GM23338 (cell line): ENCODE data around the gene GNAZ. TPM values are rescaled to one million over a fixed set of nuclear protein-coding genes. Genes with fewer than 3 reads are reported as not detected.

ENCODE experiments used
- ATAC-seq: fragments of 200-7000 bp; cut with Tn5 transposase; 3 replicates; pipeline ENCODE4 v1.9.1; 2020
- DNase-seq: peaks from one replicate; pipeline ENCODE4 v3.0.0-alpha.2; 2015; ENCODE audit warnings: low spot score
- H2AFZ ChIP-seq: fragments of 200-600 bp; sonication (generic); 2 replicates; pipeline ENCODE4 v1.8.0; 2016; ENCODE audit warnings: antibody characterized with exemption, mild to moderate bottlenecking, moderate library complexity
- H3F3A ChIP-seq: fragments of 200-600 bp; sonication (generic); replicated peaks from 2 replicates; pipeline ENCODE4 v1.8.0; 2017; ENCODE audit warnings: antibody characterized with exemption, mixed run types, low read depth
- H3K27ac ChIP-seq: fragments of 200-600 bp; sonication (generic); 2 replicates; pipeline ENCODE4 v1.6.1; 2016; ENCODE audit warnings: low read depth
- H3K27me3 ChIP-seq: fragments of 200-600 bp; sonication (generic); 2 replicates; pipeline ENCODE4 v1.8.0; 2016; ENCODE audit warnings: mild to moderate bottlenecking, mixed run types, moderate library complexity; ENCODE audit not compliant: insufficient read depth
- H3K36me3 ChIP-seq: fragments of 200-600 bp; sonication (generic); 2 replicates; pipeline ENCODE4 v1.8.0; 2016; ENCODE audit warnings: mild to moderate bottlenecking; ENCODE audit not compliant: insufficient read depth
- H3K4me1 ChIP-seq: fragments of 200-600 bp; sonication (generic); 2 replicates; pipeline ENCODE4 v1.8.0; 2016; ENCODE audit warnings: mild to moderate bottlenecking, moderate library complexity; ENCODE audit not compliant: insufficient read depth
- H3K4me2 ChIP-seq: fragments of 200-600 bp; sonication (generic); 2 replicates; pipeline ENCODE4 v1.7.1; 2017; ENCODE audit warnings: mixed run types
- H3K4me3 ChIP-seq: fragments of 200-600 bp; sonication (generic); 2 replicates; pipeline ENCODE4 v1.6.1; 2016; ENCODE audit warnings: mixed run types
- H3K79me2 ChIP-seq: fragments of 200-600 bp; sonication (generic); replicated peaks from 2 replicates; pipeline ENCODE4 v1.8.0; 2017; ENCODE audit warnings: mild to moderate bottlenecking; ENCODE audit not compliant: insufficient read depth
- H3K9me2 ChIP-seq: fragments of 200-600 bp; sonication (generic); 2 replicates; pipeline ENCODE4 v1.8.0; 2017; ENCODE audit not compliant: insufficient read depth
- H4K20me1 ChIP-seq: fragments of 200-600 bp; sonication (generic); replicated peaks from 2 replicates; pipeline ENCODE4 v1.8.0; 2017; ENCODE audit warnings: mild to moderate bottlenecking; ENCODE audit not compliant: insufficient read depth
- H3K27ac Mint-ChIP-seq: 2 replicates; pipeline ENCODE4 v1.8.0; 2020; ENCODE audit warnings: inconsistent platforms, mild to moderate bottlenecking, moderate library complexity, mixed read lengths
- H3K27me3 Mint-ChIP-seq: 3 replicates; pipeline ENCODE4 v1.8.0; 2022; ENCODE audit warnings: low read depth, mild to moderate bottlenecking, moderate library complexity, mixed read lengths, inconsistent platforms; ENCODE audit not compliant: insufficient read depth, poor library complexity
- H3K36me3 Mint-ChIP-seq: 3 replicates; pipeline ENCODE4 v1.8.0; 2021; ENCODE audit warnings: low read depth, mild to moderate bottlenecking, inconsistent platforms, moderate library complexity, mixed read lengths
- H3K4me1 Mint-ChIP-seq: 3 replicates; pipeline ENCODE4 v1.8.0; 2020; ENCODE audit warnings: mild to moderate bottlenecking, inconsistent platforms, mixed read lengths
- H3K4me3 Mint-ChIP-seq: 3 replicates; pipeline ENCODE4 v1.8.0; 2021; ENCODE audit warnings: moderate library complexity, mild to moderate bottlenecking, inconsistent platforms, mixed read lengths
- H3K9me3 Mint-ChIP-seq: 3 replicates; pipeline ENCODE4 v1.8.0; 2020; ENCODE audit warnings: moderate library complexity, mild to moderate bottlenecking, inconsistent platforms, mixed read lengths
- CREB1 ChIP-seq: fragments of 250-450 bp; sonication (Bioruptor Pico); IDR thresholded peaks from 2 replicates; pipeline ENCODE4 v1.5.0; 2020; ENCODE audit warnings: low read depth, mild to moderate bottlenecking, moderate library complexity
- EZH2 ChIP-seq: fragments of 200-600 bp; sonication (generic); IDR thresholded peaks from one replicate; pipeline ENCODE4 v1.8.0; 2017; ENCODE audit warnings: antibody characterized with exemption, mild to moderate bottlenecking, low read depth; ENCODE audit not compliant: unreplicated experiment
- POLR2AphosphoS5 ChIP-seq: IDR thresholded peaks from 2 replicates; pipeline ENCODE4 v1.6.1; 2016; ENCODE audit warnings: antibody characterized with exemption, low read depth
- ZNF114 ChIP-seq: fragments of 250-450 bp; sonication (Bioruptor Pico); IDR thresholded peaks from 2 replicates; pipeline ENCODE4 v1.5.0; 2020; ENCODE audit warnings: mild to moderate bottlenecking, moderate library complexity
- polyA plus RNA-seq: library from polyadenylated mRNA; unstranded; fragments of >200 nt; fragmentation: Nextera tagmentation; extraction: Ambion mirVana; gene quantifications from 2 replicates; pipeline ENCODE4 v1.2.1, GENCODE V29; 2016
- total RNA-seq: library from RNA; depleted of rRNA; stranded (reverse); fragments of >200 nt; shearing (Covaris generic); gene quantifications from 2 replicates; pipeline ENCODE4 v1.2.3, GENCODE V29; 2014
- TF ChIP-seq, protein P1 (sequence below): IDR thresholded peaks from 2 replicates; pipeline ENCODE4 v1.6.1; 2016; ENCODE audit warnings: antibody characterized with exemption
- TF ChIP-seq, protein P2 (sequence below), 2 experiments: fragments of 200-600 bp in 1 of 2; sonication (generic) in 1 of 2; conservative IDR thresholded peaks; 2 replicates each; pipeline versions ENCODE4 v1.5.1 to v1.6.1; 2016 to 2017; ENCODE audit warnings: antibody characterized with exemption in 2 of 2, low read depth in 2 of 2, mild to moderate bottlenecking in 2 of 2, moderate library complexity in 1 of 2
- TF ChIP-seq, protein P3 (sequence below): fragments of 250-450 bp; sonication (Bioruptor Pico); IDR thresholded peaks from 2 replicates; pipeline ENCODE4 v1.5.0; 2020; ENCODE audit warnings: mild to moderate bottlenecking, moderate library complexity

Gene GNAZ
- total and polyA plus RNA-seq, 2 experiments from 2014 or later: 2.9 to 11.1 TPM

DNA sequence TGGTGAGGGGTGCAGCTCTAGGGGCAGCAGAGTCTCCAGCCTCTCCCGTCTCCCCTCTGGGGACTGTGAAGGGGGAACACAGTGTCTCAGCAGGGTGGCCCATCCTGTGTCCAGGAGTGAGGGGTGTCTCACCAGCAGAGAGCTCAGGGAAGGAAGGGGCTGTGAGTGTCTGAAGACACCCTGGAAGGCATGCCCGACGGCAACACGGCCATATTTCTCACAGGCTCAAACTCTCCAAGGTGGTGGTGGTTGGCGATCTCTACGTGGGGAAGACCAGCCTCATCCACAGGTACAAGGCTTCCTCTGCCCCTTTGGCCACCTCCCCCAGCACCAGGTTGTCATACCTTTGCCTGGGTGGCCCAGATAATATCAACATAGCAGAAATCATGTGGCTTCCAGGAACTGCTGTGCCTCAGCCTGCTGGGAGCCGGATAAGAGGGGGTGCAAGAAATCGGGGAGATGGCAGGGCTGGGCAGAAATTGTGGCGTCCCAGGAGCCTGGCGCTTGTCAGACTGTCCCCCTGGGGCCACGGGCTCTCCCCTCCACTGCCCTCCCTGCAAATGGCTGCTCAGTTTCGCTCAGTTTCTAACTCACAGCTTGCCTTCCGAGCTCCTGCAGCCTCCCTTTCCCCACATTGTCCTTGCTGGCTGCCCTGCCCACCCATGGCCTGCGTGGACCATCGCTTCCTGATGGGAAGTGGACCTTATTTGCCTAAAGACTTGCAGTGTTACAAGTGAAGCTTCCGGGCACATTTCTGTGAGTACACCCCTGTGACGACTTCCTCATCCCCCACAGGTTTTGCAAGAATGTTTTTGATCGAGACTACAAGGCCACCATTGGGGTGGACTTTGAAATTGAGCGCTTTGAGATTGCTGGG is 82.2 kb downstream of the GNAZ start (continued):
- TF ChIP-seq, protein P1, sequence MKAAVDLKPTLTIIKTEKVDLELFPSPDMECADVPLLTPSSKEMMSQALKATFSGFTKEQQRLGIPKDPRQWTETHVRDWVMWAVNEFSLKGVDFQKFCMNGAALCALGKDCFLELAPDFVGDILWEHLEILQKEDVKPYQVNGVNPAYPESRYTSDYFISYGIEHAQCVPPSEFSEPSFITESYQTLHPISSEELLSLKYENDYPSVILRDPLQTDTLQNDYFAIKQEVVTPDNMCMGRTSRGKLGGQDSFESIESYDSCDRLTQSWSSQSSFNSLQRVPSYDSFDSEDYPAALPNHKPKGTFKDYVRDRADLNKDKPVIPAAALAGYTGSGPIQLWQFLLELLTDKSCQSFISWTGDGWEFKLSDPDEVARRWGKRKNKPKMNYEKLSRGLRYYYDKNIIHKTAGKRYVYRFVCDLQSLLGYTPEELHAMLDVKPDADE: no peak
- no peak for TF ChIP-seq EZH2
- TF ChIP-seq, protein P2, sequence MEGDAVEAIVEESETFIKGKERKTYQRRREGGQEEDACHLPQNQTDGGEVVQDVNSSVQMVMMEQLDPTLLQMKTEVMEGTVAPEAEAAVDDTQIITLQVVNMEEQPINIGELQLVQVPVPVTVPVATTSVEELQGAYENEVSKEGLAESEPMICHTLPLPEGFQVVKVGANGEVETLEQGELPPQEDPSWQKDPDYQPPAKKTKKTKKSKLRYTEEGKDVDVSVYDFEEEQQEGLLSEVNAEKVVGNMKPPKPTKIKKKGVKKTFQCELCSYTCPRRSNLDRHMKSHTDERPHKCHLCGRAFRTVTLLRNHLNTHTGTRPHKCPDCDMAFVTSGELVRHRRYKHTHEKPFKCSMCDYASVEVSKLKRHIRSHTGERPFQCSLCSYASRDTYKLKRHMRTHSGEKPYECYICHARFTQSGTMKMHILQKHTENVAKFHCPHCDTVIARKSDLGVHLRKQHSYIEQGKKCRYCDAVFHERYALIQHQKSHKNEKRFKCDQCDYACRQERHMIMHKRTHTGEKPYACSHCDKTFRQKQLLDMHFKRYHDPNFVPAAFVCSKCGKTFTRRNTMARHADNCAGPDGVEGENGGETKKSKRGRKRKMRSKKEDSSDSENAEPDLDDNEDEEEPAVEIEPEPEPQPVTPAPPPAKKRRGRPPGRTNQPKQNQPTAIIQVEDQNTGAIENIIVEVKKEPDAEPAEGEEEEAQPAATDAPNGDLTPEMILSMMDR (conservative IDR thresholded peaks at IDR 0.05; ENCODE audit: low read depth in 2 of 2): no peak
- TF ChIP-seq POLR2AphosphoS5: no peak
- no peak for TF ChIP-seq CREB1 (CRISPR knock-in tag)
- no peak for TF ChIP-seq ZNF114 (CRISPR knock-in tag)

DNA sequence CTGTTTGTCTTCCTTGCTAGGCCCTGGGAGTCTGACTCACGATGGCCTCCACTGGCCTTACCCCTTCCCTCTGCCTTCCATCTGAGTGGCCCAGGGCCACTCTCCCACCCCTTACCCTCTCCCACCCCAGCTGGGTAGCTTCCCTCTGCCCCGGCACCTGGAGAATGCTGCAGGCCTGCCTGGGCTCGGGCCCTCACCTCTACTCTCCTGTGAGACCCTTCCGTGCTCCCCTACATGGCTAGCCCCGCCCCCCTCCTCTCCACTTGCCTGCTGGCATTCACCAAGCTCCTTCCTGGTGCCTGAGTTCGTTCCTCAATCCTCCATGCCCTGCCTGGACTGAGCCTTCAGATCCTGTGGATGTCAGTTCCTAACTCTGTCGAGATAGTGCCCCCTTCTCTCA is 83.7 kb downstream of the GNAZ start:
- Mint-ChIP-seq H3K36me3 (no peaks in the 10 kb centered on the region), H3K27me3 (peaks cover 26% of the 10 kb centered on the region), H3K9me3 (no peaks in the 10 kb centered on the region; the same call in 2 of the 3 replicates), H3K4me1 (peaks cover 45% of the 10 kb centered on the region), H3K4me3 (no peak overlapping the region), H3K27ac (no peak overlapping the region)
- Histone ChIP-seq H3K4me1 (peaks cover 9% of the 10 kb centered on the region), H3K4me2 (no peak overlapping the region), H3K9me2 (no peaks in the 10 kb centered on the region), H3F3A (no peaks in the 10 kb centered on the region), H3K79me2 (no peaks in the 10 kb centered on the region), H2AFZ (no peak overlapping the region), H3K27ac (no peak overlapping the region), H3K4me3 (no peak overlapping the region), H3K27me3 (no peaks in the 10 kb centered on the region), H3K36me3 (no peaks in the 10 kb centered on the region), H4K20me1 (no peaks in the 10 kb centered on the region)
- ATAC-seq (peak; percentile 10; the same call in 2 of the 3 replicates), DNase-seq (peak; percentile 42)
- TF ChIP-seq POLR2AphosphoS5: no peak

DNA sequence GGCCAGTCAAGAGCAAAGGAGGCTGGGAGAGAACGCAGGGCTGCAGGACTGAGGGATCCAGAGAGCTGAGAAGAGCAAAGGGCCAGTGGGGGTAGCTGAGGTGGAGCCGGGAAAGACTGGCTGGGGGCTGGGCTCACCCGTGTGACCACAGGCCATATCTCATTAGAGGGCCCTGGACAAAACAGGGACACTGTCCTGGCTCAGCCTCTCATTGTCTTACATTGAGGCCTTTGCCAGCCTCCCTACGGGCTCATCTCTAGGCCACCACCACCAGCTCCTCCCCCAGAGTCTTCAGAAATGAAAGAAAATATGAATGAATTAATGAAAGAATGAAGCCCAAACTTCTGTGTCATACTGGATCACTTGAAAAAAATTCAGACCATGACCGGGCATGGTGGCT is 84.1 kb downstream of the GNAZ start:
- H4K20me1 ChIP-seq: no peaks in the 10 kb centered on the region
- ATAC-seq: no peak
- peaks cover 26% of the 10 kb centered on the region for H3K27me3 Mint-ChIP-seq
- H3K27ac ChIP-seq: no peak overlapping the region
- H3K4me1 Mint-ChIP-seq: peaks cover 42% of the 10 kb centered on the region
- H3K4me1 ChIP-seq: peaks cover 8% of the 10 kb centered on the region
- H3K9me3 Mint-ChIP-seq: no peaks in the 10 kb centered on the region; the same call in 2 of the 3 replicates
- H3K79me2 ChIP-seq: no peaks in the 10 kb centered on the region
- H3F3A ChIP-seq: no peaks in the 10 kb centered on the region
- no peaks in the 10 kb centered on the region for H3K9me2 ChIP-seq
- H3K27ac Mint-ChIP-seq: no peak overlapping the region
- H3K4me2 ChIP-seq: no peak overlapping the region
- H2AFZ ChIP-seq: no peak overlapping the region
- no peaks in the 10 kb centered on the region for H3K36me3 Mint-ChIP-seq
- no peak overlapping the region for H3K4me3 Mint-ChIP-seq
- H3K4me3 ChIP-seq: no peak overlapping the region
- DNase-seq: no peak
- no peaks in the 10 kb centered on the region for H3K27me3 ChIP-seq
- H3K36me3 ChIP-seq: no peaks in the 10 kb centered on the region
- TF ChIP-seq CREB1 (CRISPR knock-in tag): no peak
- TF ChIP-seq, protein P3, sequence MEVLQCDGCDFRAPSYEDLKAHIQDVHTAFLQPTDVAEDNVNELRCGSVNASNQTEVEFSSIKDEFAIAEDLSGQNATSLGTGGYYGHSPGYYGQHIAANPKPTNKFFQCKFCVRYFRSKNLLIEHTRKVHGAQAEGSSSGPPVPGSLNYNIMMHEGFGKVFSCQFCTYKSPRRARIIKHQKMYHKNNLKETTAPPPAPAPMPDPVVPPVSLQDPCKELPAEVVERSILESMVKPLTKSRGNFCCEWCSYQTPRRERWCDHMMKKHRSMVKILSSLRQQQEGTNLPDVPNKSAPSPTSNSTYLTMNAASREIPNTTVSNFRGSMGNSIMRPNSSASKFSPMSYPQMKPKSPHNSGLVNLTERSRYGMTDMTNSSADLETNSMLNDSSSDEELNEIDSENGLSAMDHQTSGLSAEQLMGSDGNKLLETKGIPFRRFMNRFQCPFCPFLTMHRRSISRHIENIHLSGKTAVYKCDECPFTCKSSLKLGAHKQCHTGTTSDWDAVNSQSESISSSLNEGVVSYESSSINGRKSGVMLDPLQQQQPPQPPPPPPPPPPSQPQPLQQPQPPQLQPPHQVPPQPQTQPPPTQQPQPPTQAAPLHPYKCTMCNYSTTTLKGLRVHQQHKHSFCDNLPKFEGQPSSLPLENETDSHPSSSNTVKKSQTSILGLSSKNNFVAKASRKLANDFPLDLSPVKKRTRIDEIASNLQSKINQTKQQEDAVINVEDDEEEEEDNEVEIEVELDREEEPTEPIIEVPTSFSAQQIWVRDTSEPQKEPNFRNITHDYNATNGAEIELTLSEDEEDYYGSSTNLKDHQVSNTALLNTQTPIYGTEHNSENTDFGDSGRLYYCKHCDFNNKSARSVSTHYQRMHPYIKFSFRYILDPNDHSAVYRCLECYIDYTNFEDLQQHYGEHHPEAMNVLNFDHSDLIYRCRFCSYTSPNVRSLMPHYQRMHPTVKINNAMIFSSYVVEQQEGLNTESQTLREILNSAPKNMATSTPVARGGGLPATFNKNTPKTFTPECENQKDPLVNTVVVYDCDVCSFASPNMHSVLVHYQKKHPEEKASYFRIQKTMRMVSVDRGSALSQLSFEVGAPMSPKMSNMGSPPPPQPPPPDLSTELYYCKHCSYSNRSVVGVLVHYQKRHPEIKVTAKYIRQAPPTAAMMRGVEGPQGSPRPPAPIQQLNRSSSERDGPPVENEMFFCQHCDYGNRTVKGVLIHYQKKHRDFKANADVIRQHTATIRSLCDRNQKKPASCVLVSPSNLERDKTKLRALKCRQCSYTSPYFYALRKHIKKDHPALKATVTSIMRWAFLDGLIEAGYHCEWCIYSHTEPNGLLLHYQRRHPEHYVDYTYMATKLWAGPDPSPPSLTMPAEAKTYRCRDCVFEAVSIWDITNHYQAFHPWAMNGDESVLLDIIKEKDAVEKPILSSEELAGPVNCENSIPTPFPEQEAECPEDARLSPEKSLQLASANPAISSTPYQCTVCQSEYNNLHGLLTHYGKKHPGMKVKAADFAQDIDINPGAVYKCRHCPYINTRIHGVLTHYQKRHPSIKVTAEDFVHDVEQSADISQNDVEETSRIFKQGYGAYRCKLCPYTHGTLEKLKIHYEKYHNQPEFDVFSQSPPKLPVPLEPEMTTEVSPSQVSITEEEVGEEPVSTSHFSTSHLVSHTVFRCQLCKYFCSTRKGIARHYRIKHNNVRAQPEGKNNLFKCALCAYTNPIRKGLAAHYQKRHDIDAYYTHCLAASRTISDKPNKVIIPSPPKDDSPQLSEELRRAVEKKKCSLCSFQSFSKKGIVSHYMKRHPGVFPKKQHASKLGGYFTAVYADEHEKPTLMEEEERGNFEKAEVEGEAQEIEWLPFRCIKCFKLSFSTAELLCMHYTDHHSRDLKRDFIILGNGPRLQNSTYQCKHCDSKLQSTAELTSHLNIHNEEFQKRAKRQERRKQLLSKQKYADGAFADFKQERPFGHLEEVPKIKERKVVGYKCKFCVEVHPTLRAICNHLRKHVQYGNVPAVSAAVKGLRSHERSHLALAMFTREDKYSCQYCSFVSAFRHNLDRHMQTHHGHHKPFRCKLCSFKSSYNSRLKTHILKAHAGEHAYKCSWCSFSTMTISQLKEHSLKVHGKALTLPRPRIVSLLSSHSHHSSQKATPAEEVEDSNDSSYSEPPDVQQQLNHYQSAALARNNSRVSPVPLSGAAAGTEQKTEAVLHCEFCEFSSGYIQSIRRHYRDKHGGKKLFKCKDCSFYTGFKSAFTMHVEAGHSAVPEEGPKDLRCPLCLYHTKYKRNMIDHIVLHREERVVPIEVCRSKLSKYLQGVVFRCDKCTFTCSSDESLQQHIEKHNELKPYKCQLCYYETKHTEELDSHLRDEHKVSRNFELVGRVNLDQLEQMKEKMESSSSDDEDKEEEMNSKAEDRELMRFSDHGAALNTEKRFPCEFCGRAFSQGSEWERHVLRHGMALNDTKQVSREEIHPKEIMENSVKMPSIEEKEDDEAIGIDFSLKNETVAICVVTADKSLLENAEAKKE (CRISPR knock-in tag): no peak
